ENCODE measurements around the gene KLHL12.

DNA sequence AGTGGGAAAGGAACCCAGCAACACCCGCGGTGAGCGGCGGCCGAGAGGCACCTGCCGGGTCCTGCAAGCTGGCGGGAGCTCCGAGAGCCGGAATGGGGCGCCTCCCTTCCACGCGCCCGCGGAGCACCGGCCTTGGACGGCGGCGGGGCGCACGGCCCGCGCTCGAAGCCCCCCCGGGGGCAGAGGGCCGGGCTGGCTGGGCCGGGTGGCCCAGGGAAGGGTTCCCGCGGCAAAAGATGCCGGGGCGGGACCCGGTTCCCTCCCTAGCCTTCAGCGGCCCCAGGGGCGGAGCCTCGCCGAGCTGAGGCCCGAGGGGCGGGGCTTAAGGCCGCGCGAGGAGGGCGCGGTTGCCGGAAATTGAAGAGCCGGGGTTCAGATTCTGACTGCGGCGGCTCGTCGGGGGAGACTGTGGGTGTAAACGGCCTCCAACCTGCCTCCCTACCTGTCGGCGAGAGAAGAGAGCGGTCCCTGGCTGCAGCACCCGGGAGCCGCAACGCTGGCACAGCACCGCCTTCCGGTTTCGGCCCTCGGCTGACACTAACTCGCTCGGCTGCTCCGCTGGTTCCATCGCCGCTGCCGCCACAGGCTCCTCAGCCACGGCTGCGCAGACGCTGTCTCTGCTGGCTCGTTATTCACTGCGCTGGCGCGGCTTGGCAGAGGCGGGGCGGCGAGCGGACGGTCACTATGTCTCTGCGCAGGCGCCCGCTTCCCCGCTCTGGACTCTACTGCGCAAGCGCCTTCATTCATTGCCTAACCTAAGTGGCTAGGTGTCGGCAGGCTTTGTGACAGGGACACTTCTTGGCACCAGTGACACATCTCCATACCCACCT is 38.3 kb downstream of the KLHL12 start, which contains the start of gene RABIF:
- TF ChIP-seq, protein P1, sequence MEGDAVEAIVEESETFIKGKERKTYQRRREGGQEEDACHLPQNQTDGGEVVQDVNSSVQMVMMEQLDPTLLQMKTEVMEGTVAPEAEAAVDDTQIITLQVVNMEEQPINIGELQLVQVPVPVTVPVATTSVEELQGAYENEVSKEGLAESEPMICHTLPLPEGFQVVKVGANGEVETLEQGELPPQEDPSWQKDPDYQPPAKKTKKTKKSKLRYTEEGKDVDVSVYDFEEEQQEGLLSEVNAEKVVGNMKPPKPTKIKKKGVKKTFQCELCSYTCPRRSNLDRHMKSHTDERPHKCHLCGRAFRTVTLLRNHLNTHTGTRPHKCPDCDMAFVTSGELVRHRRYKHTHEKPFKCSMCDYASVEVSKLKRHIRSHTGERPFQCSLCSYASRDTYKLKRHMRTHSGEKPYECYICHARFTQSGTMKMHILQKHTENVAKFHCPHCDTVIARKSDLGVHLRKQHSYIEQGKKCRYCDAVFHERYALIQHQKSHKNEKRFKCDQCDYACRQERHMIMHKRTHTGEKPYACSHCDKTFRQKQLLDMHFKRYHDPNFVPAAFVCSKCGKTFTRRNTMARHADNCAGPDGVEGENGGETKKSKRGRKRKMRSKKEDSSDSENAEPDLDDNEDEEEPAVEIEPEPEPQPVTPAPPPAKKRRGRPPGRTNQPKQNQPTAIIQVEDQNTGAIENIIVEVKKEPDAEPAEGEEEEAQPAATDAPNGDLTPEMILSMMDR (IDR thresholded peaks at IDR 0.05), result no peak
- TF ChIP-seq POLR2A (IDR thresholded peaks at IDR 0.05), result no peak

Measured in lower leg skin (tissue), 3 donors.